NCI-H1694 (cell line): ENCODE results near the gene MYH7.
"Not testable (repeated sequence)": the region's sequence is repeated elsewhere in the genome, so short reads cannot be mapped to it uniquely, and the experiment has no call there.

Experiments
- DNase-seq: peaks from one replicate; lab custom pipeline; 2025; lab: John Stamatoyannopoulos, UW

The MYH7 gene

GRCh38 chr14:23430016-23430722, 5.3 kb downstream of the MYH7 start:
- no peak for DNase-seq

- no peak for DNase-seq
Observed at GRCh38 chr14:23428686-23429495, 6.6 kb downstream of the MYH7 start.

- DNase-seq: not testable (repeated sequence)
Observed at GRCh38 chr14:23425798-23426197, 9.7 kb downstream of the MYH7 start.

GRCh38 chr14:23425169-23425568, 10.3 kb downstream of the MYH7 start:
- no peak for DNase-seq

GRCh38 chr14:23423657-23424056, 11.8 kb downstream of the MYH7 start:
- no peak for DNase-seq

GRCh38 chr14:23421594-23421993, 13.9 kb downstream of the MYH7 start:
- no peak for DNase-seq

GRCh38 chr14:23419646-23420045, 15.8 kb downstream of the MYH7 start:
- DNase-seq: not testable (repeated sequence)

GRCh38 chr14:23418021-23418420, 17.4 kb downstream of the MYH7 start:
- no peak for DNase-seq

GRCh38 chr14:23417269-23417668, 18.2 kb downstream of the MYH7 start:
- DNase-seq: not testable (repeated sequence)

GRCh38 chr14:23416801-23417200, 18.7 kb downstream of the MYH7 start:
- DNase-seq: no peak

GRCh38 chr14:23415821-23416778, 19.4 kb downstream of the MYH7 start:
- DNase-seq: no peak

GRCh38 chr14:23414906-23415820, 20.3 kb downstream of the MYH7 start:
- no peak for DNase-seq

GRCh38 chr14:23414254-23414653, 21.2 kb downstream of the MYH7 start:
- DNase-seq: no peak

- DNase-seq: no peak
Observed at GRCh38 chr14:23413681-23414080, 21.8 kb downstream of the MYH7 start.

- DNase-seq: no peak
Observed at GRCh38 chr14:23411563-23412525, 23.6 kb downstream of the MYH7 start.

GRCh38 chr14:23409966-23410635, 25.4 kb downstream of the MYH7 start:
- DNase-seq: no peak

GRCh38 chr14:23409475-23409874, 26.0 kb downstream of the MYH7 start:
- DNase-seq: no peak

GRCh38 chr14:23408307-23408630, 27.2 kb downstream of the MYH7 start:
- no peak for DNase-seq

- DNase-seq: no peak
Observed at GRCh38 chr14:23407516-23408306, 27.7 kb downstream of the MYH7 start, which contains the start of gene MYH6. Gene MYH6 (minus strand): TSS chr14:23408273. CDS start chr14:23407223, 1,050 bp downstream.
